Pancreas (tissue), 10 donors: ENCODE results near the gene CDH4. TPM values are rescaled to one million over a fixed set of nuclear protein-coding genes. Genes with fewer than 3 reads are reported as not detected.

Experiments
- ATAC-seq, 4 donors: fragments of 200-7000 bp; cut with Tn5 transposase; one replicate each; pipeline versions ENCODE4 v1.8.0 to v1.9.1; 2020; ENCODE audit warnings: mild to moderate bottlenecking in 4 of 4, moderate library complexity in 4 of 4
- DNase-seq, 6 donors: peaks; one replicate each; pipeline ENCODE4 v3.0.0-alpha.2; 2020
- FAIRE-seq: peaks from 2 replicates; lab custom pipeline; 2012; peaks lifted over from hg19 to GRCh38; lab: Jason Lieb, UNC
- H3K27ac ChIP-seq, 4 donors: fragments of 200-600 bp; sonication (generic); 1 replicate in 3 of 4; 2 replicates in 1 of 4; pipeline versions ENCODE4 v1.5.0 to v1.8.0; 2020
- H3K27me3 ChIP-seq, 4 donors: fragments of 200-600 bp; one replicate each; pipeline ENCODE4 v1.8.0; 2021
- H3K36me3 ChIP-seq, 3 donors: fragments of 200-600 bp; sonication (generic) in 1 of 3; one replicate each; pipeline versions ENCODE4 v1.5.0 to v1.8.0; 2020 to 2021
- H3K4me1 ChIP-seq, 3 donors: fragments of 200-600 bp; one replicate each; pipeline ENCODE4 v1.8.0; 2021
- H3K4me3 ChIP-seq, 4 donors: fragments of 200-600 bp; sonication (generic) in 2 of 4; one replicate each; pipeline versions ENCODE4 v1.5.0 to v1.8.0; 2020 to 2021
- H3K9me3 ChIP-seq, 4 donors: fragments of 200-600 bp; one replicate each; pipeline ENCODE4 v1.8.0; 2021
- CTCF ChIP-seq, 4 donors: fragments of 200-600 bp; sonication (generic) in 3 of 4; IDR thresholded peaks; one replicate each; pipeline versions ENCODE4 v1.5.0 to v1.8.0; 2021; ENCODE audit warnings: antibody characterized with exemption in 4 of 4
- WGBS, 2 donors: extraction: QIAGEN DNeasy Blood & Tissue Kit; methylation state at CpG; one replicate each; pipeline ENCODE4 v1.1.7; 2013; 5-methylcytosine and 5-hydroxymethylcytosine counted together
- intact Hi-C, 3 donors: fragments of 100-400 bp; cut with DNase I; formaldehyde crosslinking; loops; one replicate each; pipeline versions ENCODE4 v1.11.1 to v1.14.2; 2022
- polyA plus RNA-seq, 2 donors: library from polyadenylated mRNA; stranded (reverse); fragments of 200-250 nt; gene quantifications; one replicate each; pipeline ENCODE4 v1.2.3, GENCODE V29; 2013
- total RNA-seq, 6 donors: library from RNA; stranded (reverse); fragmentation: NEBNext Ultra II Directional in 4 of 6; extraction: Animal tissue kit (Norgen Biotek cat#: 25700) in 4 of 6; gene quantifications; one replicate each; pipeline versions ENCODE4 v1.2.1 to v1.2.4, GENCODE V29; 2021 to 2023
- donor health status: healthy with polysubstance abuse.
- donor health status: DM: no; HTN: no; CAD: no; lungs with moderate emphysema.
- donor health status: DM: no; HTN: no; CAD: no.
- donor health status: control.
- donor health status: control.
- donor health status: Bipolar disorder and iron deficiency.
- donor health status: DM: yes; HTN: yes; CAD: no.
- donor health status: DM: no; HTN: no; CAD: no.
- donor health status: DM: no; HTN: no; CAD: no.
- donor health status: DM: yes; HTN: yes; CAD: no.

The CDH4 gene
- total and polyA plus RNA-seq, 8 donors, result 0.04 to 1.4 (median 0.27) TPM

DNA sequence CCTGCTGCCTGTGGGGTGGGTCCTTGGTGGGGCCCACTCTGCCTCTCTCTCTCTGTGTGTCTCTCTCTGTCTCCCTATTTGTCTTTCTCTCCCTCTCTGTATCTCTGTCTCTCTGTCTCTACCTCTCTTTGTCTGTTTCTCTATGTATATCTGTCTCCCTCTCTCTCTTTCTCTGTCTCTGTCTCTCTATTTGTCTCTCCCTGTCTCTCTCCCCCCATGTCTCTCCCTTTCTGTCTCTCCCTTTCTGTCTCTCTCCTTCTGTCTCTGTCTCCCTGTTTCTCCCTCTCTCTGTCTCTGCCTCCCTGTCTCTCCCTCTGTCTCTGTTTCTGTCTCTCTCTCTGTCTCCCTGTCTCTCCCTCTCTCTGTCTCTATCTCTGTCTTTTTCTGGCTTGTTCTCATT lies 353.2 kb downstream of the CDH4 start:
- Histone ChIP-seq H3K4me1 (no peaks in the 10 kb centered on the region), H3K36me3 (no peaks in the 10 kb centered on the region), H3K4me3 (no peak overlapping the region), H3K27me3 (no peaks in the 10 kb centered on the region), H3K9me3 (no peaks in the 10 kb centered on the region), H3K27ac (no peak overlapping the region)
- FAIRE-seq, result no peak
- DNase-seq, result no peak
- intact Hi-C loops, result no loop called here
- TF ChIP-seq CTCF (IDR thresholded peaks at IDR 0.05), result no peak
- no peak for ATAC-seq

GRCh38 chr20:61605862-61606557 lies 353.9 kb downstream of the CDH4 start:
- Histone ChIP-seq H3K27ac (no peak overlapping the region), H3K4me1 (no peaks in the 10 kb centered on the region), H3K9me3 (no peaks in the 10 kb centered on the region), H3K27me3 (no peaks in the 10 kb centered on the region), H3K4me3 (no peak overlapping the region), H3K36me3 (no peaks in the 10 kb centered on the region)
- WGBS, 2 donors, result 76 to 87% methylated on average over 12 of the region's 12 CpGs
- intact Hi-C loops, result no loop called here
- no peak for TF ChIP-seq CTCF (IDR thresholded peaks at IDR 0.05)
- FAIRE-seq, result no peak
- DNase-seq, result no peak
- no peak for ATAC-seq

DNA sequence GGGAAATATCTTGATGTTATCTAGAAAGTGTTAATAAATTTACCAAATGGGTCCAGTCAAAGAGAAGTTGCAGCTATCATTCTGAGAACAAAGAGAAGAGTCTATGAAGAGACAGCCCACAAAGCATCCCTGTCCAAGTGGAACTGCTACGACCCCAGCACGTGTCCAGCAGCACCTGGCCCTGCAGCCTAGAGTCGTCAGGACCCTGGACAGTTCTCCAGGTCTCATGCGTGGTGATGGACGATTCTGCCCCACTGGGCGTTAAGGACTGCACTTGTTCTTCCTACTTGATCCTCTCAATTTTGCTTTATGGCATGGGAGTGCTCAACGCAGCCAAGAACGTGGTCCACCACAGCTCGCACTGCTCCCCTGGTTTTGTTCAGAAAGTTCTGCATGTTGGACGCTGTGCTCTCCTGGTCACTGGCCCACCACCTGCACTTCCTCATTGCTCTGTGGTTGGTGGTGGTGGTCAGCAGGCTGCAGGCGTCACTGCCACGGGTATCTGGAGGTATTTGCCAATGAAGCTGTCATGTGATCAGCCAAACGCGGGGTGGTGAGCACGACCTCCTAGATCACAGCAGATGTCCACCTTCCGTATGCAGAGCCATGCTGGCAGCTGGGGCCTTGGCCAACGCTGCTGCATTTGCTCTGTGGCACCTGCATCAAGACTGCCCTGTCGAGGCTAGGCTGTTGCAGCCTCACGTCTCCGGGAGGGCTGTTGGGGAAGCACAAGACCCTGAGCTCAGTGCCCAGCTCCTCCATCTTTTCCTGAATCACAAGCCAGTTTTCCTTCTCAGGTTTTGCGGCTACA lies 356.4 kb downstream of the CDH4 start:
- no peak overlapping the region for H3K4me3 ChIP-seq
- ATAC-seq, result peak in 2 of 4 donors; percentile 45 to 62
- no peak overlapping the region for H3K27ac ChIP-seq
- intact Hi-C loops, result no loop called here
- FAIRE-seq, result no peak
- WGBS, 2 donors, result 47 to 55% methylated on average over 21 of the region's 21 CpGs
- H3K4me1 ChIP-seq, result no peaks in the 10 kb centered on the region
- no peaks in the 10 kb centered on the region for H3K9me3 ChIP-seq
- H3K36me3 ChIP-seq, result no peaks in the 10 kb centered on the region
- no peak for TF ChIP-seq CTCF (IDR thresholded peaks at IDR 0.05)
- peak in 1 of 6 donors; percentile 18 for DNase-seq
- no peaks in the 10 kb centered on the region for H3K27me3 ChIP-seq

- no peak overlapping the region for H3K27ac ChIP-seq
- no peaks in the 10 kb centered on the region for H3K4me1 ChIP-seq
- H3K36me3 ChIP-seq, result no peaks in the 10 kb centered on the region
- H3K9me3 ChIP-seq, result no peaks in the 10 kb centered on the region
- 57 to 73% methylated on average over 9 of the region's 9 CpGs for WGBS, 2 donors
- no peak for TF ChIP-seq CTCF (IDR thresholded peaks at IDR 0.05)
- FAIRE-seq (no peak), DNase-seq (no peak), ATAC-seq (no peak)
- H3K4me3 ChIP-seq, result no peak overlapping the region
- no peaks in the 10 kb centered on the region for H3K27me3 ChIP-seq
- intact Hi-C loops, result no loop called here
Observed at GRCh38 chr20:61609461-61609860, 357.4 kb downstream of the CDH4 start.
